VCaP (cell line): ENCODE results near the gene KCNK2.

Experiments
- H3K27ac ChIP-seq: fragments of 450-650 bp; 2 replicates; pipeline ENCODE4 v1.5.1; 2017
- CTCF ChIP-seq: fragments of 450-650 bp; conservative IDR thresholded peaks from 2 replicates; pipeline ENCODE4 v1.5.1; 2017; ENCODE audit warnings: mild to moderate bottlenecking, moderate library complexity

The KCNK2 gene

GRCh38 chr1:215282557-215282956, 200.0 kb downstream of the KCNK2 start:
- TF ChIP-seq CTCF = no peak
- H3K27ac ChIP-seq = no peak overlapping the region

- H3K27ac ChIP-seq = no peak overlapping the region
Observed at GRCh38 chr1:215285013-215285800, 202.7 kb downstream of the KCNK2 start.

More at GRCh38 chr1:215285013-215285800, 202.7 kb downstream of the KCNK2 start:
- no peak for TF ChIP-seq CTCF
